ENCODE results near the gene SUFU. TPM values are rescaled to one million over a fixed set of nuclear protein-coding genes. Genes with fewer than 3 reads are reported as not detected.

Gene SUFU
- total and polyA plus RNA-seq, 2 experiments from 2014 or later: 2.8 to 5.6 TPM

DNA sequence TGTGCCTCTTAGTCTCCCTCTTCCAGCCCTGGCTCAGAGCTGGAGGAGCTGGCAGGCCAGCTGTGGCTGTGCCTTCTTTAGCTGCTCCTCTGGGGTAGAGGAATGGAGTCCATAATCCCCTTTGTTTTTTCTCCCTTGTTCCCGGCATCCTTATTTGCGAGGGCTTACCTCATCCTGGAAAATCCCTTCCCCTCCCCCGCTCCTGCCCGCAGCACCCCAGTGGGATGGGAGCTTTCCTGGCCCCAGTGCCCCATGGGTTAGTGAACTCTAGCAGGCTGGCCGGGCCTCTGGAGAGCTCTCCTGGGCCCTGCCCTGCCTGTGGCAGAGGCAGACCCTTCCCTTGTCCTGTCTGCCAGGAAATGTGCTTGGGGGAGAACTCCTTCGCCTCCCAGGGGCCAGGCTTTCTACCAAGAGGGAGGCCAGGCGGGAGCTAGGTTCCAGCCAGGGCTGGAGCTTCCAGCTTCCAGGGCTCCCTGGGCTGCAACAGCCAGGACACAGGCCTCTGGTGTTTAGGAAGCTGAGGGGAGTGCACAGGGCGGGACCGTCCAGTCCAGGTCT lies 124.0 kb downstream of the SUFU start:
- H3K4me3 ChIP-seq: peak overlapping the region; percentile 37; the same call in 1 of the 2 replicates
- TF ChIP-seq CREB1 (CRISPR knock-in tag; IDR thresholded peaks at IDR 0.05; ENCODE audit: low read depth) (0 out of 2 replicates have a peak, but pooled peaks have one; percentile 37), EZH2 (IDR thresholded peaks at IDR 0.05; ENCODE audit: low read depth, unreplicated experiment) (no peak)
- TF ChIP-seq, protein P1, sequence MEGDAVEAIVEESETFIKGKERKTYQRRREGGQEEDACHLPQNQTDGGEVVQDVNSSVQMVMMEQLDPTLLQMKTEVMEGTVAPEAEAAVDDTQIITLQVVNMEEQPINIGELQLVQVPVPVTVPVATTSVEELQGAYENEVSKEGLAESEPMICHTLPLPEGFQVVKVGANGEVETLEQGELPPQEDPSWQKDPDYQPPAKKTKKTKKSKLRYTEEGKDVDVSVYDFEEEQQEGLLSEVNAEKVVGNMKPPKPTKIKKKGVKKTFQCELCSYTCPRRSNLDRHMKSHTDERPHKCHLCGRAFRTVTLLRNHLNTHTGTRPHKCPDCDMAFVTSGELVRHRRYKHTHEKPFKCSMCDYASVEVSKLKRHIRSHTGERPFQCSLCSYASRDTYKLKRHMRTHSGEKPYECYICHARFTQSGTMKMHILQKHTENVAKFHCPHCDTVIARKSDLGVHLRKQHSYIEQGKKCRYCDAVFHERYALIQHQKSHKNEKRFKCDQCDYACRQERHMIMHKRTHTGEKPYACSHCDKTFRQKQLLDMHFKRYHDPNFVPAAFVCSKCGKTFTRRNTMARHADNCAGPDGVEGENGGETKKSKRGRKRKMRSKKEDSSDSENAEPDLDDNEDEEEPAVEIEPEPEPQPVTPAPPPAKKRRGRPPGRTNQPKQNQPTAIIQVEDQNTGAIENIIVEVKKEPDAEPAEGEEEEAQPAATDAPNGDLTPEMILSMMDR (conservative IDR thresholded peaks at IDR 0.05; ENCODE audit: low read depth in 2 of 2): no peak
- Mint-ChIP-seq H3K27me3 (ENCODE audit: insufficient read depth, low read depth, poor library complexity) (peaks cover 29% of the 10 kb centered on the region), H3K4me3 (peak overlapping the region; percentile 52), H3K36me3 (ENCODE audit: low read depth) (no peaks in the 10 kb centered on the region), H3K27ac (peak overlapping the region; percentile 97), H3K4me1 (peaks cover 78% of the 10 kb centered on the region), H3K9me3 (no peaks in the 10 kb centered on the region)
- H3K79me2 ChIP-seq (replicated peaks; ENCODE audit: insufficient read depth): no peaks in the 10 kb centered on the region
- H3K27ac ChIP-seq (ENCODE audit: low read depth): peak overlapping the region; percentile 97
- H3K4me2 ChIP-seq: peak overlapping the region; percentile 76
- H3K36me3 ChIP-seq (ENCODE audit: insufficient read depth): no peaks in the 10 kb centered on the region
- peaks cover 52% of the 10 kb centered on the region for H3K4me1 ChIP-seq (ENCODE audit: insufficient read depth)
- H3F3A ChIP-seq (replicated peaks; ENCODE audit: low read depth): peaks cover 10% of the 10 kb centered on the region
- DNase-seq (ENCODE audit: low spot score) (peak; percentile 89), ATAC-seq (peak; percentile 76)
- H3K27me3 ChIP-seq (ENCODE audit: insufficient read depth): no peaks in the 10 kb centered on the region
- H2AFZ ChIP-seq: peak overlapping the region; percentile 87
- no peaks in the 10 kb centered on the region for H4K20me1 ChIP-seq (replicated peaks; ENCODE audit: insufficient read depth)
- H3K9me2 ChIP-seq (ENCODE audit: insufficient read depth): no peaks in the 10 kb centered on the region

DNA sequence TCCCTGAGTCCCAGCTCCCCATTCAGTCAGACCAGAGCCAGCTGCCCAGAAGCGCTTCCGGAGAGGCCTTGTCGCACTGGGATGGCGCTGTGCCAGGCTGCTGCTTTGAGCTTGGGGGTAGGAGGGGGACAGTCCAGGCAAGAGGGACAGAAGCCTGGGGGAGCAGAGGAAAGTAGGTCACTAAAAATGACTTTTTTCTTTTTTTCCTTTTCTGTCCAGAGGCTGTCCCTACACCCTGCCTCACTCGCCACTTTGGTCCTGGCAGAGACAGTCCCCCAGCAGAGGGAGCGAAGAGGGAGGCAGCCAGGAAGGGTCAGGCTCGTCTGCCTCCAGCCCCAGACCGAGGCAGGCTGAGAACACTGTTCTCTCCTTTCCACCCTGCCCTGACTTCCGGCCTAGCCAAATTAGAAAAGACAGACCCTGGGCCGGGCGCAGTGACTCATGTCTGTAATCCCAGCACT lies 124.7 kb downstream of the SUFU start:
- peak; percentile 2; the same call in 1 of the 3 replicates for ATAC-seq
- peaks cover 58% of the 10 kb centered on the region for H3K4me1 ChIP-seq (ENCODE audit: insufficient read depth)
- TF ChIP-seq EZH2 (IDR thresholded peaks at IDR 0.05; ENCODE audit: low read depth, unreplicated experiment) (no peak), JUNB (IDR thresholded peaks at IDR 0.05; ENCODE audit: unreplicated experiment) (no peak), CREB1 (CRISPR knock-in tag; IDR thresholded peaks at IDR 0.05; ENCODE audit: low read depth) (no peak)
- TF ChIP-seq, protein P2, sequence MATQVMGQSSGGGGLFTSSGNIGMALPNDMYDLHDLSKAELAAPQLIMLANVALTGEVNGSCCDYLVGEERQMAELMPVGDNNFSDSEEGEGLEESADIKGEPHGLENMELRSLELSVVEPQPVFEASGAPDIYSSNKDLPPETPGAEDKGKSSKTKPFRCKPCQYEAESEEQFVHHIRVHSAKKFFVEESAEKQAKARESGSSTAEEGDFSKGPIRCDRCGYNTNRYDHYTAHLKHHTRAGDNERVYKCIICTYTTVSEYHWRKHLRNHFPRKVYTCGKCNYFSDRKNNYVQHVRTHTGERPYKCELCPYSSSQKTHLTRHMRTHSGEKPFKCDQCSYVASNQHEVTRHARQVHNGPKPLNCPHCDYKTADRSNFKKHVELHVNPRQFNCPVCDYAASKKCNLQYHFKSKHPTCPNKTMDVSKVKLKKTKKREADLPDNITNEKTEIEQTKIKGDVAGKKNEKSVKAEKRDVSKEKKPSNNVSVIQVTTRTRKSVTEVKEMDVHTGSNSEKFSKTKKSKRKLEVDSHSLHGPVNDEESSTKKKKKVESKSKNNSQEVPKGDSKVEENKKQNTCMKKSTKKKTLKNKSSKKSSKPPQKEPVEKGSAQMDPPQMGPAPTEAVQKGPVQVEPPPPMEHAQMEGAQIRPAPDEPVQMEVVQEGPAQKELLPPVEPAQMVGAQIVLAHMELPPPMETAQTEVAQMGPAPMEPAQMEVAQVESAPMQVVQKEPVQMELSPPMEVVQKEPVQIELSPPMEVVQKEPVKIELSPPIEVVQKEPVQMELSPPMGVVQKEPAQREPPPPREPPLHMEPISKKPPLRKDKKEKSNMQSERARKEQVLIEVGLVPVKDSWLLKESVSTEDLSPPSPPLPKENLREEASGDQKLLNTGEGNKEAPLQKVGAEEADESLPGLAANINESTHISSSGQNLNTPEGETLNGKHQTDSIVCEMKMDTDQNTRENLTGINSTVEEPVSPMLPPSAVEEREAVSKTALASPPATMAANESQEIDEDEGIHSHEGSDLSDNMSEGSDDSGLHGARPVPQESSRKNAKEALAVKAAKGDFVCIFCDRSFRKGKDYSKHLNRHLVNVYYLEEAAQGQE (IDR thresholded peaks at IDR 0.05; ENCODE audit: unreplicated experiment): no peak
- TF ChIP-seq, protein P3, sequence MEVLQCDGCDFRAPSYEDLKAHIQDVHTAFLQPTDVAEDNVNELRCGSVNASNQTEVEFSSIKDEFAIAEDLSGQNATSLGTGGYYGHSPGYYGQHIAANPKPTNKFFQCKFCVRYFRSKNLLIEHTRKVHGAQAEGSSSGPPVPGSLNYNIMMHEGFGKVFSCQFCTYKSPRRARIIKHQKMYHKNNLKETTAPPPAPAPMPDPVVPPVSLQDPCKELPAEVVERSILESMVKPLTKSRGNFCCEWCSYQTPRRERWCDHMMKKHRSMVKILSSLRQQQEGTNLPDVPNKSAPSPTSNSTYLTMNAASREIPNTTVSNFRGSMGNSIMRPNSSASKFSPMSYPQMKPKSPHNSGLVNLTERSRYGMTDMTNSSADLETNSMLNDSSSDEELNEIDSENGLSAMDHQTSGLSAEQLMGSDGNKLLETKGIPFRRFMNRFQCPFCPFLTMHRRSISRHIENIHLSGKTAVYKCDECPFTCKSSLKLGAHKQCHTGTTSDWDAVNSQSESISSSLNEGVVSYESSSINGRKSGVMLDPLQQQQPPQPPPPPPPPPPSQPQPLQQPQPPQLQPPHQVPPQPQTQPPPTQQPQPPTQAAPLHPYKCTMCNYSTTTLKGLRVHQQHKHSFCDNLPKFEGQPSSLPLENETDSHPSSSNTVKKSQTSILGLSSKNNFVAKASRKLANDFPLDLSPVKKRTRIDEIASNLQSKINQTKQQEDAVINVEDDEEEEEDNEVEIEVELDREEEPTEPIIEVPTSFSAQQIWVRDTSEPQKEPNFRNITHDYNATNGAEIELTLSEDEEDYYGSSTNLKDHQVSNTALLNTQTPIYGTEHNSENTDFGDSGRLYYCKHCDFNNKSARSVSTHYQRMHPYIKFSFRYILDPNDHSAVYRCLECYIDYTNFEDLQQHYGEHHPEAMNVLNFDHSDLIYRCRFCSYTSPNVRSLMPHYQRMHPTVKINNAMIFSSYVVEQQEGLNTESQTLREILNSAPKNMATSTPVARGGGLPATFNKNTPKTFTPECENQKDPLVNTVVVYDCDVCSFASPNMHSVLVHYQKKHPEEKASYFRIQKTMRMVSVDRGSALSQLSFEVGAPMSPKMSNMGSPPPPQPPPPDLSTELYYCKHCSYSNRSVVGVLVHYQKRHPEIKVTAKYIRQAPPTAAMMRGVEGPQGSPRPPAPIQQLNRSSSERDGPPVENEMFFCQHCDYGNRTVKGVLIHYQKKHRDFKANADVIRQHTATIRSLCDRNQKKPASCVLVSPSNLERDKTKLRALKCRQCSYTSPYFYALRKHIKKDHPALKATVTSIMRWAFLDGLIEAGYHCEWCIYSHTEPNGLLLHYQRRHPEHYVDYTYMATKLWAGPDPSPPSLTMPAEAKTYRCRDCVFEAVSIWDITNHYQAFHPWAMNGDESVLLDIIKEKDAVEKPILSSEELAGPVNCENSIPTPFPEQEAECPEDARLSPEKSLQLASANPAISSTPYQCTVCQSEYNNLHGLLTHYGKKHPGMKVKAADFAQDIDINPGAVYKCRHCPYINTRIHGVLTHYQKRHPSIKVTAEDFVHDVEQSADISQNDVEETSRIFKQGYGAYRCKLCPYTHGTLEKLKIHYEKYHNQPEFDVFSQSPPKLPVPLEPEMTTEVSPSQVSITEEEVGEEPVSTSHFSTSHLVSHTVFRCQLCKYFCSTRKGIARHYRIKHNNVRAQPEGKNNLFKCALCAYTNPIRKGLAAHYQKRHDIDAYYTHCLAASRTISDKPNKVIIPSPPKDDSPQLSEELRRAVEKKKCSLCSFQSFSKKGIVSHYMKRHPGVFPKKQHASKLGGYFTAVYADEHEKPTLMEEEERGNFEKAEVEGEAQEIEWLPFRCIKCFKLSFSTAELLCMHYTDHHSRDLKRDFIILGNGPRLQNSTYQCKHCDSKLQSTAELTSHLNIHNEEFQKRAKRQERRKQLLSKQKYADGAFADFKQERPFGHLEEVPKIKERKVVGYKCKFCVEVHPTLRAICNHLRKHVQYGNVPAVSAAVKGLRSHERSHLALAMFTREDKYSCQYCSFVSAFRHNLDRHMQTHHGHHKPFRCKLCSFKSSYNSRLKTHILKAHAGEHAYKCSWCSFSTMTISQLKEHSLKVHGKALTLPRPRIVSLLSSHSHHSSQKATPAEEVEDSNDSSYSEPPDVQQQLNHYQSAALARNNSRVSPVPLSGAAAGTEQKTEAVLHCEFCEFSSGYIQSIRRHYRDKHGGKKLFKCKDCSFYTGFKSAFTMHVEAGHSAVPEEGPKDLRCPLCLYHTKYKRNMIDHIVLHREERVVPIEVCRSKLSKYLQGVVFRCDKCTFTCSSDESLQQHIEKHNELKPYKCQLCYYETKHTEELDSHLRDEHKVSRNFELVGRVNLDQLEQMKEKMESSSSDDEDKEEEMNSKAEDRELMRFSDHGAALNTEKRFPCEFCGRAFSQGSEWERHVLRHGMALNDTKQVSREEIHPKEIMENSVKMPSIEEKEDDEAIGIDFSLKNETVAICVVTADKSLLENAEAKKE (CRISPR knock-in tag; IDR thresholded peaks at IDR 0.05): no peak

More for the DNA sequence above, 124.7 kb downstream of the SUFU start:
- peak overlapping the region; percentile 76; the same call in 1 of the 2 replicates for H3K4me2 ChIP-seq
- no peaks in the 10 kb centered on the region for H3K36me3 Mint-ChIP-seq (ENCODE audit: low read depth)
- peaks cover 84% of the 10 kb centered on the region for H3K4me1 Mint-ChIP-seq
- H3K4me3 Mint-ChIP-seq: no peak overlapping the region
- peaks cover 10% of the 10 kb centered on the region for H3F3A ChIP-seq (replicated peaks; ENCODE audit: low read depth)
- H3K79me2 ChIP-seq (replicated peaks; ENCODE audit: insufficient read depth): no peaks in the 10 kb centered on the region
- no peak for DNase-seq (ENCODE audit: low spot score)
- no peaks in the 10 kb centered on the region for H3K27me3 ChIP-seq (ENCODE audit: insufficient read depth)
- no peaks in the 10 kb centered on the region for H3K36me3 ChIP-seq (ENCODE audit: insufficient read depth)
- peaks cover 28% of the 10 kb centered on the region for H3K27me3 Mint-ChIP-seq (ENCODE audit: insufficient read depth, low read depth, poor library complexity)
- H3K4me3 ChIP-seq: no peak overlapping the region
- H3K27ac Mint-ChIP-seq: peak overlapping the region; percentile 97
- H2AFZ ChIP-seq: no peak overlapping the region
- H4K20me1 ChIP-seq (replicated peaks; ENCODE audit: insufficient read depth): no peaks in the 10 kb centered on the region
- H3K9me2 ChIP-seq (ENCODE audit: insufficient read depth): no peaks in the 10 kb centered on the region
- H3K27ac ChIP-seq (ENCODE audit: low read depth): peak overlapping the region; percentile 97
- no peaks in the 10 kb centered on the region for H3K9me3 Mint-ChIP-seq
